ENCODE results near the gene ASGR1.

- TF ChIP-seq CTCF (IDR thresholded peaks at IDR 0.05): no peak
- no peak for TF ChIP-seq POLR2A (IDR thresholded peaks at IDR 0.05)
Observed at GRCh38 chr17:7177954-7178477, 1.2 kb downstream of the ASGR1 start.
